K562 (cell line): ENCODE measurements around the gene PLEKHN1. TPM values are rescaled to one million over a fixed set of nuclear protein-coding genes. Genes with fewer than 3 reads are reported as not detected.

Source experiments
- ATF7 ChIP-seq: fragments of 450-650 bp; IDR thresholded peaks from 2 replicates; pipeline ENCODE4 v1.7.1; 2014; ENCODE audit warnings: mild to moderate bottlenecking, moderate library complexity
- BHLHE40 ChIP-seq: IDR thresholded peaks from 2 replicates; pipeline ENCODE4 v1.6.1; 2011; ENCODE audit warnings: low read length, improper control_type of control experiment
- CGGBP1 ChIP-seq: fragments of 250-450 bp; sonication (Bioruptor Pico); IDR thresholded peaks from 2 replicates; pipeline ENCODE4 v1.9.0; 2021; ENCODE audit warnings: mild to moderate bottlenecking
- CREB1 ChIP-seq, 2 experiments: sonication (generic) in 1 of 2; formaldehyde crosslinking in 1 of 2; IDR thresholded peaks; 2 replicates each; pipeline versions ENCODE4 v1.6.1 to v1.8.0; 2012 to 2022; ENCODE audit warnings: inconsistent platforms in 1 of 2, mild to moderate bottlenecking in 1 of 2, missing genetic modification reagents in 1 of 2, moderate library complexity in 1 of 2
- ETV5 ChIP-seq: sonication (generic); formaldehyde crosslinking; IDR thresholded peaks from 2 replicates; pipeline ENCODE4 v1.4.0; 2020; ENCODE audit warnings: low read depth, mild to moderate bottlenecking, missing genetic modification reagents
- FOXM1 ChIP-seq, 2 experiments: fragments of 450-650 bp in 1 of 2; sonication (generic) in 1 of 2; formaldehyde crosslinking in 1 of 2; IDR thresholded peaks; 2 replicates each; pipeline versions ENCODE4 v1.6.1 to v1.9.0; 2017 to 2022; ENCODE audit warnings: low read depth in 2 of 2, mild to moderate bottlenecking in 2 of 2, missing genetic modification reagents in 1 of 2, moderate library complexity in 1 of 2
- GABPB1 ChIP-seq: sonication (generic); formaldehyde crosslinking; IDR thresholded peaks from 2 replicates; pipeline ENCODE4 v1.8.0; 2022; ENCODE audit warnings: mild to moderate bottlenecking, missing genetic modification reagents
- GATAD2B ChIP-seq: fragments of 450-650 bp; IDR thresholded peaks from 2 replicates; pipeline ENCODE4 v1.6.1; 2017; ENCODE audit warnings: mild to moderate bottlenecking, borderline replicate concordance
- HINFP ChIP-seq: fragments of 450-650 bp; conservative IDR thresholded peaks from 2 replicates; pipeline ENCODE4 v1.6.1; 2016; ENCODE audit warnings: missing genetic modification characterization, low read depth, mild to moderate bottlenecking, control low read depth, missing compliant biosample characterization
- MED1 ChIP-seq: sonication (generic); formaldehyde crosslinking; IDR thresholded peaks from 2 replicates; pipeline ENCODE4 v1.8.1; 2023; ENCODE audit warnings: missing genetic modification reagents, borderline replicate concordance
- MEF2A ChIP-seq: IDR thresholded peaks from 2 replicates; pipeline ENCODE4 v1.6.1; 2011; ENCODE audit warnings: low read depth, mild to moderate bottlenecking, low read length, moderate library complexity; ENCODE audit not compliant: control insufficient read depth
- MTF1 ChIP-seq: fragments of 250-450 bp; sonication (Bioruptor Pico); IDR thresholded peaks from 2 replicates; pipeline ENCODE4 v1.9.0; 2021; ENCODE audit warnings: moderate library complexity, mild to moderate bottlenecking, inconsistent platforms, borderline replicate concordance
- NR2C1 ChIP-seq, 2 experiments: fragments of 450-650 bp; IDR thresholded peaks; 2 replicates each; pipeline ENCODE4 v1.6.1; 2017; ENCODE audit warnings: mild to moderate bottlenecking in 2 of 2, antibody characterized with exemption in 1 of 2, inconsistent platforms in 1 of 2, missing compliant biosample characterization in 1 of 2, missing genetic modification characterization in 1 of 2
- NR2F6 ChIP-seq: fragments of 450-650 bp; formaldehyde crosslinking; IDR thresholded peaks from 2 replicates; pipeline ENCODE4 v1.4.0; 2020; ENCODE audit warnings: mild to moderate bottlenecking
- POLR2AphosphoS5 ChIP-seq: IDR thresholded peaks from 2 replicates; pipeline ENCODE4 v1.6.1; 2011; ENCODE audit warnings: mild to moderate bottlenecking, low read depth, low read length, moderate library complexity; ENCODE audit not compliant: control insufficient read depth, insufficient read depth
- RBFOX2 ChIP-seq: fragments of 200-400 bp; formaldehyde crosslinking; IDR thresholded peaks from 2 replicates; pipeline ENCODE4 v1.6.1; 2017; ENCODE audit warnings: low read depth, mild to moderate bottlenecking, low read length, moderate library complexity
- RBM34 ChIP-seq: fragments of 200-400 bp; formaldehyde crosslinking; IDR thresholded peaks from 2 replicates; pipeline ENCODE4 v1.6.1; 2018; ENCODE audit warnings: low read length, borderline replicate concordance; ENCODE audit not compliant: insufficient read depth
- SIN3B ChIP-seq: fragments of 450-650 bp; IDR thresholded peaks from 2 replicates; pipeline ENCODE4 v1.6.1; 2017; ENCODE audit warnings: low read depth, mild to moderate bottlenecking, moderate library complexity
- SIX5 ChIP-seq, 2 experiments: IDR thresholded peaks; 2 replicates each; pipeline ENCODE4 v1.6.1; 2011; ENCODE audit warnings: low read length in 2 of 2, borderline replicate concordance in 1 of 2, low read depth in 1 of 2, mild to moderate bottlenecking in 1 of 2, moderate library complexity in 1 of 2; ENCODE audit not compliant: insufficient read depth in 1 of 2
- SMAD3 ChIP-seq: fragments of 450-650 bp; formaldehyde crosslinking; conservative IDR thresholded peaks from 2 replicates; pipeline ENCODE4 v1.4.0; 2020; ENCODE audit warnings: mild to moderate bottlenecking
- STAT5A ChIP-seq: IDR thresholded peaks from 2 replicates; pipeline ENCODE4 v1.6.1; 2012; ENCODE audit warnings: low read length, inconsistent platforms, borderline replicate concordance
- TSC22D4 ChIP-seq: fragments of 450-650 bp; IDR thresholded peaks from 2 replicates; pipeline ENCODE4 v1.6.1; 2016; ENCODE audit warnings: missing genetic modification characterization, missing biosample characterization, control low read depth
- VEZF1 ChIP-seq: fragments of 200-800 bp; sonication (Bioruptor generic); IDR thresholded peaks from 2 replicates; pipeline ENCODE4 v1.6.1; 2017; ENCODE audit warnings: missing genetic modification characterization, missing compliant biosample characterization
- ZNF717 ChIP-seq: fragments of 250-450 bp; sonication (Bioruptor Pico); IDR thresholded peaks from 2 replicates; pipeline ENCODE4 v1.5.0; 2021
- polyA plus RNA-seq, 8 experiments: library from polyadenylated mRNA; depleted of rRNA in 4 of 8; stranded (reverse) in 5 of 8; unstranded in 3 of 8; fragments of >200 nt; fragmentation: Nextera tagmentation in 2 of 8; fragmentation: Illumina TruSeq in 1 of 8; extraction: Ambion mirVana in 2 of 8; extraction: Trizol in 1 of 8; gene quantifications; 2 replicates each; pipeline versions ENCODE4 v1.2.1 to v1.2.3, GENCODE V29; 2011 to 2014; ENCODE audit warnings: inconsistent platforms in 1 of 8, missing spikeins in 1 of 8
- total RNA-seq, 7 experiments: library from RNA; depleted of rRNA in 6 of 7; stranded (reverse); fragments of >200 nt in 6 of 7; fragmentation: Illumina TruSeq in 2 of 7; extraction: Trizol in 2 of 7; gene quantifications; 2 replicates each; pipeline versions ENCODE4 v1.2.1 to v1.2.3, GENCODE V29; 2011 to 2021; ENCODE audit warnings: low replicate concordance in 1 of 7

Gene PLEKHN1
- total and polyA plus RNA-seq, 9 of the 15 experiments (the other 6 are each of a cell fraction or from before 2014, with no cell fraction given): 0.07 to 1.5 (median 0.13) TPM; not detected in 2

DNA sequence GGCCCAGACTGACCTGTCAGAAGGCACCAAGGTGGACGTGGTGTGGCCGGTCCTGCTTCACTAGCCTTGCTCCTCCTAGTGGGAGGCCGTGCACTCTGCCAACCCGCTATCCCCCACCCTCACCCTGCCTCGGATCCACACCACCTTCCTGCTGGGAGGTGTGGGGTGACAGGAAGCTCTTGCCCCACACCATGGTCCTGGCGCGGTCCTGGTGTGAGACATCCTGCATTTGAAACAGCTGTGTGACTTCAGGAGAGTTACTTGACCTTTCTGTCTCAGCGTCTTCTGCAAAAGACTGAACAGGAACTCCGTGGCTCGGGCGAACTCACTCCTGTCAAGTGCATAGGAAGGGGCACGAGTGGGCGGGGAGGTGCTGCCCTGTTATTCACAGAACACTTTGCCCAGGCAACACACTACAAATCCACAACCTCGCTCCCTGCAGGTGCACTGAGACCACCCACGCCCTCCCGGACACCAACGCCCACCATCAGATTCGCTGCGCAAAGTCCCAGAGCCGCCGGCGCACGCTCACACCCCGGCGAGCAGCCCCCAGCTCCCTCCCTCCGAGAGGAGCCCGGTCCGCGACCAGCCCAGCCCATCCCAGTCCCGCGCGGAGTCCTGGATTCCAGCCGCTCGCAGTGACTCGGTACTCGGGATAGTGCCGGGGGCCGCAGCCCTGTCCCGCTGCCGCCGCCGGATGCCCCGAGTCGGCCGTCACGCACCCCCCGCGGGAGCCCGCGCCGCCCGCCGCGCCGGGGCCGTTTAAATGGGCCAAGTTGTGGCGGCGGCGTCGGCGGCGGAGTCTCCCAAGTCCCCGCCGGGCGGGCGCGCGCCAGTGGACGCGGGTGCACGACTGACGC, 42.9 kb upstream of the PLEKHN1 start, which contains the start of gene SAMD11 (continued):
- TF ChIP-seq MED1 (CRISPR knock-in tag) (no peak), TSC22D4 (tag) (no peak), SIN3B (0 out of 2 replicates have a peak, but pooled peaks have one; percentile 22), HINFP (tag) (no peak), CGGBP1 (CRISPR knock-in tag) (no peak), CREB1 (IDR thresholded peaks at IDR 0.05) (0 out of 2 replicates have a peak, but pooled peaks have one; percentile 24), CREB1 (CRISPR knock-in tag; IDR thresholded peaks at IDR 0.05) (no peak; the same call in 1 of the 2 replicates), MTF1 (CRISPR knock-in tag) (no peak), GABPB1 (CRISPR knock-in tag) (0 out of 2 replicates have a peak, but pooled peaks have one; percentile 26), POLR2AphosphoS5 (no peak), SIX5 (IDR thresholded peaks at IDR 0.05; ENCODE audit: borderline replicate concordance in 1 of 2, insufficient read depth in 1 of 2, low read depth in 1 of 2, low read length in 2 of 2) (peak in 1 of 2 experiments; percentile 14; a peak in 1 of 4 replicates), STAT5A (no peak), NR2C1 (IDR thresholded peaks at IDR 0.05) (no peak), NR2C1 (tag; IDR thresholded peaks at IDR 0.05) (no peak), VEZF1 (CRISPR knock-in tag) (peak; percentile 84), NR2F6 (CRISPR knock-in tag) (no peak), RBFOX2 (peak; percentile 25; the same call in 1 of the 2 replicates), FOXM1 (IDR thresholded peaks at IDR 0.05; ENCODE audit: low read depth) (no peak), FOXM1 (CRISPR knock-in tag; IDR thresholded peaks at IDR 0.05; ENCODE audit: low read depth) (no peak), ATF7 (0 out of 2 replicates have a peak, but pooled peaks have one; percentile 11), RBM34 (no peak), MEF2A (no peak), GATAD2B (peak; percentile 55; the same call in 1 of the 2 replicates), SMAD3 (CRISPR knock-in tag) (no peak), ZNF717 (CRISPR knock-in tag) (no peak), ETV5 (CRISPR knock-in tag) (no peak), BHLHE40 (no peak)
